ENCODE data around the gene ASCC3. TPM values are rescaled to one million over a fixed set of nuclear protein-coding genes. Genes with fewer than 3 reads are reported as not detected.
"Not testable (repeated sequence)": the region's sequence is repeated elsewhere in the genome, so short reads cannot be mapped to it uniquely, and the experiment has no call there.

The ASCC3 gene
- total RNA-seq, 4 donors from 2014 or later, result 20.3 to 26.8 (median 24.5) TPM

- no peak overlapping the region for H3K4me3 ChIP-seq (ENCODE audit: low read depth, poor library complexity, severe bottlenecking)
- WGBS, 2 donors, result 62 to 80% methylated on average over 3 of the region's 3 CpGs
- intact Hi-C loops (cut with DNase I; ENCODE audit: low total_unique reads), result no loop called here
- TF ChIP-seq, protein P1, sequence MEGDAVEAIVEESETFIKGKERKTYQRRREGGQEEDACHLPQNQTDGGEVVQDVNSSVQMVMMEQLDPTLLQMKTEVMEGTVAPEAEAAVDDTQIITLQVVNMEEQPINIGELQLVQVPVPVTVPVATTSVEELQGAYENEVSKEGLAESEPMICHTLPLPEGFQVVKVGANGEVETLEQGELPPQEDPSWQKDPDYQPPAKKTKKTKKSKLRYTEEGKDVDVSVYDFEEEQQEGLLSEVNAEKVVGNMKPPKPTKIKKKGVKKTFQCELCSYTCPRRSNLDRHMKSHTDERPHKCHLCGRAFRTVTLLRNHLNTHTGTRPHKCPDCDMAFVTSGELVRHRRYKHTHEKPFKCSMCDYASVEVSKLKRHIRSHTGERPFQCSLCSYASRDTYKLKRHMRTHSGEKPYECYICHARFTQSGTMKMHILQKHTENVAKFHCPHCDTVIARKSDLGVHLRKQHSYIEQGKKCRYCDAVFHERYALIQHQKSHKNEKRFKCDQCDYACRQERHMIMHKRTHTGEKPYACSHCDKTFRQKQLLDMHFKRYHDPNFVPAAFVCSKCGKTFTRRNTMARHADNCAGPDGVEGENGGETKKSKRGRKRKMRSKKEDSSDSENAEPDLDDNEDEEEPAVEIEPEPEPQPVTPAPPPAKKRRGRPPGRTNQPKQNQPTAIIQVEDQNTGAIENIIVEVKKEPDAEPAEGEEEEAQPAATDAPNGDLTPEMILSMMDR (IDR thresholded peaks at IDR 0.05), result no peak
- no peak for TF ChIP-seq POLR2A (IDR thresholded peaks at IDR 0.05)
- DNase-seq (ENCODE audit: low spot score in 2 of 2), result no peak
These were observed 129.5 kb downstream of the ASCC3 start for GRCh38 chr6:100751590-100751989.

DNA sequence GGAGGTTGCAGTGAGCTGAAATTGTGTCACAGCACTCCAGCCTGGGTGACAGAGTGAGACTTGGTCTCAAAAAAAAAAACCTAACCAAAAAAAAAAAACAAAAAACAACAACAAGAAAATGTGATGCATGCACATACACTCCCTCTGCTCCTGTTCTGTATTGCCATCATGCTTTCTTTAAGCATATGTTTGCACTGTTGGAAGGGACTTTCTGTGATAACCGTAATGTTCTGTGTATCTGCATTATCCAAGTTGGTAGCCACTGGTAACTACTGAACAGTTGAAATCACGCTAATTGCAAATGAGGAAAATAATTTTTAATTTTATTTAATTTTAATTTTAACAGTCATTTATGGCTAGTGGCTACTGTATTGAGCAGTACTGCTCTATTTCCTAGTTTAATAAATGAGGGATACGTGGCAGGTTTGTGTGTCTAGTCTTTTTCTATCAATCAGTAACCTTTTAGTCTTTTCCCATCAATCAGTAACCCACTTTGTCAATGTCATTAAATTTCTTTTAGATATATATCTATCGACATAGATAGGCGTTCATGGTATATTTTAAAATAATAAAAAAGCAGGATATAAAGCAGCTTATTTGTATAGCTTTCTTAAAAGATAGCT lies 135.6 kb downstream of the ASCC3 start:
- intact Hi-C loops (cut with DNase I; ENCODE audit: low total_unique reads), result no loop called here
- TF ChIP-seq, protein P1 (IDR thresholded peaks at IDR 0.05), result no peak
- no peak for TF ChIP-seq POLR2A (IDR thresholded peaks at IDR 0.05)
- DNase-seq (ENCODE audit: low spot score in 2 of 2), result no peak
- 94 to 100% methylated on average over 5 of the region's 5 CpGs for WGBS, 2 donors
- H3K4me3 ChIP-seq (ENCODE audit: low read depth, poor library complexity, severe bottlenecking), result no peak overlapping the region

DNA sequence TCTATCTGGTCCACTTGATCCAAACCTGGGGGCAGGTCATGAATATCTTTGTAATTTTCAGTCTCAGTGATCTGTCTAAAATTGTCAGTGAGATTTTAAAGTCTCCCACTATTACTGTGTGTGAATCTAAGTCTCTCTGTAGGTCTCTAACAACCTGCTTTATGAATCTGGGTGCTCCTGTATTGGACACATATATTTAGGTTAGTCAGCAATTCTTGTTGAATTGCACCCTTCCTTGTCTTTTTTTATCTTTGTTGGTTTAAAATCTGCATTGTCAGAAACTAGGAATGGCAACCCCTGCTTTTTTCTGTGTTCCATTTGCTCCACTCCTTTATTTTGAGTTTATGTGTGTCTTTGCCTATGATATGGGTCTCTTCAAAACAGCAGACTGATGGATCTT lies 140.7 kb downstream of the ASCC3 start:
- H3K4me3 ChIP-seq (ENCODE audit: low read depth, poor library complexity, severe bottlenecking), result no peak overlapping the region
- TF ChIP-seq, protein P1 (IDR thresholded peaks at IDR 0.05), result no peak
- no peak for TF ChIP-seq POLR2A (IDR thresholded peaks at IDR 0.05)
- DNase-seq (ENCODE audit: low spot score in 2 of 2), result no peak
- intact Hi-C loops (cut with DNase I; ENCODE audit: low total_unique reads), result no loop called here

DNA sequence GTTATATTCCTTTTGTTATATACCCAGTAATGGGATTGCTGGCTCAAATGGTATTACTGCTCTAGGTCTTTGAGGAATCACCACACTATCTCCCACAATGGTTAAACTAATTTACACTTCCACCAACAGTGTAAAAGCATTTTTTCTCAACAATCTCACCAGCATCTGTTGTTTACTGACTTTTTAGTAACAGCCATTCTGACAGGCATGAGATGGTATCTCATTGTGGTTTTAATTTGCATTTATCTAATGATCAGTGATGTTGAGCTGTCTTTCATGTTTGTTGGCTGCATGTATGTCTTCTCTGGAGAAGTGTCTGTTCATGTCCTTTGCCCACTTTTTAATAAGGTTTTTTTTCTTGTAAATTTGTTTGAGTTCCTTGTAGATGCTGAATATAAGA lies 143.4 kb downstream of the ASCC3 start:
- DNase-seq (ENCODE audit: low spot score in 2 of 2); H3K4me3 ChIP-seq (ENCODE audit: low read depth, poor library complexity, severe bottlenecking); intact Hi-C loops (cut with DNase I; ENCODE audit: low total_unique reads): not testable (repeated sequence)

DNA sequence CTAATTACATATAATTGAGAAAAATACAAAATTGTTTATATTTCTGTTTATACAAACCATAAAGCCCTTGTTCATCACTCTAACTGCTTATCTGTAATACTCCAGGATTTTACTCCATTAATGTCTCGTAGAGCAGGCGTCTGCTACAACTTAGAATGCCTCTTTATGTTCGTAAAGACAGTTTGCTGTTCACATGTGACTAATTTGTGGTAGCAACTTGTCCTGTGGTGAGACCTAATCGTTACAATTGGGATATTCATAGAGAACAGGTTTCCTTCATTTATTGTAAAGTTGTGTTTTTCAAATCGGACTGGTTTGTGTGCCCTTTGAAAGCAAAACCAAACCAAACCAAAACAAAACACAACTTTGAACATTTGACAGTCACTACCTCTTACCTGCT lies 149.7 kb downstream of the ASCC3 start:
- 79 to 86% methylated on average over 5 of the region's 5 CpGs for WGBS, 2 donors
- no peak for TF ChIP-seq POLR2A (IDR thresholded peaks at IDR 0.05)
- TF ChIP-seq, protein P1 (IDR thresholded peaks at IDR 0.05), result no peak
- H3K4me3 ChIP-seq (ENCODE audit: low read depth, poor library complexity, severe bottlenecking), result no peak overlapping the region
- intact Hi-C loops (cut with DNase I; ENCODE audit: low total_unique reads), result no loop called here
- DNase-seq (ENCODE audit: low spot score in 2 of 2), result no peak

DNA sequence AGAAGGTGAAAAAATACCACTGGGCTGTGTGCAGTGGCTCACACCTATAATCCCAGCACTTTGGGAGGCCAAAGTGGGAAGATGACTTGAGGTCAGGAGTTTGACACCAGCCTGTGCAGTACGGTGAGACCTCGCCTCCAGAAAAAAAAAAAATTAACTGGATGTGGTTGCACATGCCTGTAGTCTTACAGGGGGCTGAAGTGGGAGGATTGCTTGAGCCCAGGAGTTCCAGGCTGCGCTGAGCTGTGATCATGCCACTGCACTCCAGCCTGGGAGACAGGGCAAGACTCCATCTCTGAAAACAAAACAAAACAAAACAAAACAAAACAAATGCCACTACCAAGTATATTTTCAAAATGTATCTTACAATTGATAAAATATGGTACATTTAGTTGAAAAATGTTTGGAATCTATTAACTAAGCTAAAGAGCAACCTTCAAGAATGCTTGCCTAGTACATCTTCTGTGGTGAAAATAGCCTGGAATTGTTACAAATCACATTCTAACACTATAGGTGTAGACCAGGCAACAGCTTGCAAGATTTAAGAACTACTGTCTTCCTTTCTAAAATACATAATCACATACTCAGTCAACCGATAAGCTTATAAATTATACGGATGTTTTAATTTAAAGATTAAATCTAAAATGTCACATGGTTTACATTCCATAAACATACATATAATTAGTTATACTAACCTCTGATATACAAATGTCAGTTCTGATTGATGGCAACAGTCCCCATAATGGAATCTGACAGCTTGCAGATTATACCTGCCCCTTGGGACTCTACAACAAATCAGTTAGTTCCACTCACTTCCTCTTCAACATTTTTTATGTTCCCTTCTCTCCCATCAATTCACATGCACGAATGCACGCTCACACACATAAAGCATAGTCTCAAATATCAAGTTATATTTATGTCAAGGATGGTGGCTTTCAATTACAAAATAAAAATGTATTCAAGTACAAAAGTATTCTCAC lies 150.8 kb downstream of the ASCC3 start:
- DNase-seq (ENCODE audit: low spot score in 2 of 2), result no peak
- H3K4me3 ChIP-seq (ENCODE audit: low read depth, poor library complexity, severe bottlenecking), result no peak overlapping the region
- intact Hi-C loops (cut with DNase I; ENCODE audit: low total_unique reads), result no loop called here
- TF ChIP-seq, protein P1 (IDR thresholded peaks at IDR 0.05), result no peak
- TF ChIP-seq POLR2A (IDR thresholded peaks at IDR 0.05), result no peak
- WGBS, 2 donors, result 69 to 70% methylated on average over 7 of the region's 7 CpGs

All from lower leg skin (tissue), 4 donors.